Measurements from ENCODE around the gene TMEM50B.
"Not testable (repeated sequence)": the region's sequence is repeated elsewhere in the genome, so short reads cannot be mapped to it uniquely, and the experiment has no call there.

TMEM50B gene

GRCh38 chr21:33424214-33424613, 55.6 kb downstream of the TMEM50B start:
- TF ChIP-seq ZFX (IDR thresholded peaks at IDR 0.05): no peak
- no peak for TF ChIP-seq CTCF (conservative IDR thresholded peaks at IDR 0.05)
- no peak overlapping the region for H3K27ac ChIP-seq

DNA sequence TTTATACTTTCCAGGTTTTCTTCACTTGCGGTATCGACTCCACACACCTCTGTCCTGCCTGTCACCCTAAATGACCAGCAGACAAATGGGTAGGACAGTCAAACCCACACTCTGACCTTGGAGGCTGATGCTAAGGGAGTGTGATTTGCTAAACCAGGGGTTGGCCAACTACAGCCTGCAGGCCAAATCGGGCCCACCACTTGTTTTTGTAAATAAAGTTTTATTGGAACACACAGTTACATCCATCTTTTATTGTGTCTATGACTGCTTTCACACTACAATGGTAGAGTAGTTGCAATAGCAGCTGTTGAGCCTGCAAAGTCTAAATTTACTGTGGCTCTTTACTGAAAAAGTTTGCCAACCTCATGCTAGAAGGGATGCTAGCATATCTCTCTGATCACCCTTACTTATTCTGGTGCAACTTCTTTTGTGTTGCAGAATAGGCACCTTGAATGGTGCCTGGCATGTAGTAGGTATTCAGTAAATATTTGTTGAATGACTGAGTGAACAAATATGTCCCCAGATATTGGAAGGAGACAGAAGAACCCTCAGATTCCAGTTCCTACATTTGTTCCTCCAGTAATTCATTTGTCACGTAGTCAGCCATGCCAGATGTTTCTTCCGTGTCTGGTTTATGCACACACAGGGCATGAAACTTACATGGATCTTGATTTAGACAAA, 57.9 kb downstream of the TMEM50B start:
- H3K27ac ChIP-seq: no peak overlapping the region
- TF ChIP-seq ZFX (IDR thresholded peaks at IDR 0.05) (no peak), CTCF (conservative IDR thresholded peaks at IDR 0.05) (no peak)

DNA sequence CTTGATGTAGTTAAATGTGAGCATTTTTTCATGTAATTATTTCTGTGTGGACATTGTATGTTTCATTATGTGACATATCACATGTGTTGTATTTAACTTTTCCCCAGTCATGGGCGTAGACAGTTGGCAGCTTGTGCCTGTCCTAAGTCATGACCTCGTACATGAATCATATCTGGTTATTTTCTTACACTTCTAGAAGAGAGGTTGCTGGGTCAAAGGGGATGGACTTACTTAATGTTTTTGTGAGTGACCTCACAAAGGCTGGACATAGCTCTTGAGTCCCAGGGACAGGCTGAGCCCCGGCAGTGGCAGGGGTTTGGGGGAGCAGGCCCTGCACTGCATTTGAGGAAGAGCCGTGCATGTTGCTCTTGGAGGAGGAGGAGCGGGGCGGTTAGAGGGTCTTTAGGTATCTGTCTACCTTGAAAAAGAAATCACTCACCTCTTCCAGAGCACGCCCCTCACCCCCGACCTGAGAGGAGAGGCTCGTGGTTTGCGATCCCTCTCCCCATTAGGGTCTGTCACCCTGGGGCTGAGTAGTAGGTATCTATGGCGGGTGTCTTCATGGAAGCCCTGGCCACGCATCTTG, 60.1 kb downstream of the TMEM50B start:
- no peak overlapping the region for H3K27ac ChIP-seq
- TF ChIP-seq CTCF (conservative IDR thresholded peaks at IDR 0.05): no peak
- TF ChIP-seq ZFX (IDR thresholded peaks at IDR 0.05): no peak

DNA sequence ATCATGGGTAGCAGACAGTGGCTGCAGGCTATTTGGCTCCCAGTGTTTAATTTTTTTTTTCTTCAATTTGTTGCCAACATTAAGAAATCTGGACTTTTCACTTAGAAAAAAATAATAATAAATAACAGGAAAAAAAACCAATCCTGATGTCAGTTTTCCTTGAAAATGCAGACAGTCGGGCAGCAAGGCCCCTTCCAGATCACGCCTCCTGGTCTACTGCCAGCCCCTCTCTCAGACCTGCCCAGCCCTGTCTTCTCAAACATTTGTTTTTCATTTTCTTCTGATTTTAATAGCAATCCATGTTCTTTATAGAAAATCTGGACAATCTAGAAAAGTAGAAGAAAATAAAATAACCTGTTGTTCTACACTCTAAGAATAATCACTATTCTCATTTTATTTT, 61.1 kb downstream of the TMEM50B start:
- H3K27ac ChIP-seq: no peak overlapping the region
- TF ChIP-seq CTCF (conservative IDR thresholded peaks at IDR 0.05): no peak
- TF ChIP-seq ZFX (IDR thresholded peaks at IDR 0.05): no peak

GRCh38 chr21:33414926-33415325, 64.8 kb downstream of the TMEM50B start:
- no peak overlapping the region for H3K27ac ChIP-seq
- no peak for TF ChIP-seq ZFX (IDR thresholded peaks at IDR 0.05)
- TF ChIP-seq CTCF (conservative IDR thresholded peaks at IDR 0.05): no peak

- TF ChIP-seq ZFX (IDR thresholded peaks at IDR 0.05) (no peak), CTCF (conservative IDR thresholded peaks at IDR 0.05) (no peak)
Measured at GRCh38 chr21:33414068-33414467, 65.7 kb downstream of the TMEM50B start.

DNA sequence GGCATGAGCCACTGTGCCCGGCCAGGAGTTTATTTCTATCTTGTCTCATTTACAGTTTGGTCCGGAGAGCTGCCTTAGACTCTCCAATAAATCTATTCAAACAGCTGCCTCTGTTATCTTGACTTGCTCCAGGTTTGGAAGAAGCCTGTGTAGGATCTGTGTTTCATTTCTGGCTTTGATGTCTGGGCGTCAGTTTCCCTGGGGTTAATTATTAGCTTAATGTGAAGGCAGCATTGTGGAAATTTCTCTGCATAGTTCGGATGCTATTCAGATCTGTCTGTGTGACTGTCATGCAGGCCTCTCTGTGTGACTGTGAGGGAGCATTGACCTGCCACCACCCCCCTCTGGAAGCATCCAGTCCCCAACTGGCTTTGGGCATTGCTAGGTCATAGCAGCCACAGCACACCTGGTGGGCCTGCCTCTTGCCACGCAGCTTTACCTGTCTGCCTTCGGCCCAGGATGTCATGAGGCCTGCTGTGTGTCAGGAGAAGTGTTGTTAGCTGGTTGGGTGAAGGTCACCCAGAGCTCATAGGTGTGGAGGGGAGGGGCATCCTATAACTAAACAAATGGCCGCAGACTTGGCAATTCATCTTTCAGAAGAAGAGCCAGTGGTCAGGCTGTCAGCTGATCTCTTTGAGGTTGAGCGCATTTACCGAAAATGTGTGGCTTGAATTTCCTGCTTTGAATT, 66.8 kb downstream of the TMEM50B start:
- no peak overlapping the region for H3K27ac ChIP-seq
- TF ChIP-seq CTCF (conservative IDR thresholded peaks at IDR 0.05): no peak
- no peak for TF ChIP-seq ZFX (IDR thresholded peaks at IDR 0.05)

More at GRCh38 chr21:33414068-33414467, 65.7 kb downstream of the TMEM50B start:
- H3K27ac ChIP-seq: no peak overlapping the region

DNA sequence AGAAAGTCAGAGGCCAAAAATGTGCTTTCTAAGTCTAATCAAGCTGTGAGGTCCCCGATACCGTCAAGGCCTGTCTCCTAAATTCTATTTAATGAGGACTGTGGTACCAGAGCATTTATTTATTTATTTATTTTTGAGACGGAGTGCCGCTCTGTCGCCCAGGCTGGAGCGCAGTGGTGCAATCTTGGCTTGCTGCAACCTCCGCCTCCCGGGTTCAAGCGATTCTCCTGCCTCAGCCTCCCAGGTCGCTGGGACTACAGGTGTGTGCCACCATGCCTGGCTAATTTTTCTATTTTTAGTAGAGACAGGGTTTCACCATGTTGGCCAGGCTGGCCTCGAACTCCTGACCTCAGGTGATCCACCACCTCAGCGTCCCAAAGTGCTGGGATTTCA, 67.3 kb downstream of the TMEM50B start:
- H3K27ac ChIP-seq: not testable (repeated sequence)
